ENCODE results near the gene SAMD14. TPM values are rescaled to one million over a fixed set of nuclear protein-coding genes. Genes with fewer than 3 reads are reported as not detected.

Gene SAMD14
- total RNA-seq, 1 donor from 2014 or later = 14.7 TPM

DNA sequence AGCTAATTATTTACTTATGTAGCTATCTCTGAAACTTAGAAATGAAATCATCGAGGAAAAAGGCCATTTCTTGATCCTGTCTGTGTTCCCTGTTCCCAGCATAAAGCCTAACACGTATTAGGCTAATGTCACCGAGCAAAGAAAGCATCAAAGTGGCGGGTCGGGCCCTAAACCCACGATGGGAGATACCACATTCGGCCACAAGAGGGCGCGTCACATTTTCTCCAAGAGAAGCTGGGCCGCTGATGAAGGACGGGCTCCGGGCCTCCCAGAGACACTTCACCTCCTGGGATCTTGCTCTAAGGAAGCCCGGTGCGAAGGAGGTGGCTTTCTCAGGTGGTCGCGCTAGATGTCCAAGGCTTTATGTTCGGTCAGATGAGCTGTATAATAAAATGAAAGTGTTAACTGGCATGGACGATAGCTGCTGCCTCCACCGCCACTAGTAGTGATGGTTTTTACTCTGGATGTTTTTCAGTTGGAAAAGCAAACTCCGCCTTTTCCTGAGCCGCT is 35.7 kb downstream of the SAMD14 start:
- peak; percentile 53 for DNase-seq (ENCODE audit: low read depth)
- TF ChIP-seq, protein P1, sequence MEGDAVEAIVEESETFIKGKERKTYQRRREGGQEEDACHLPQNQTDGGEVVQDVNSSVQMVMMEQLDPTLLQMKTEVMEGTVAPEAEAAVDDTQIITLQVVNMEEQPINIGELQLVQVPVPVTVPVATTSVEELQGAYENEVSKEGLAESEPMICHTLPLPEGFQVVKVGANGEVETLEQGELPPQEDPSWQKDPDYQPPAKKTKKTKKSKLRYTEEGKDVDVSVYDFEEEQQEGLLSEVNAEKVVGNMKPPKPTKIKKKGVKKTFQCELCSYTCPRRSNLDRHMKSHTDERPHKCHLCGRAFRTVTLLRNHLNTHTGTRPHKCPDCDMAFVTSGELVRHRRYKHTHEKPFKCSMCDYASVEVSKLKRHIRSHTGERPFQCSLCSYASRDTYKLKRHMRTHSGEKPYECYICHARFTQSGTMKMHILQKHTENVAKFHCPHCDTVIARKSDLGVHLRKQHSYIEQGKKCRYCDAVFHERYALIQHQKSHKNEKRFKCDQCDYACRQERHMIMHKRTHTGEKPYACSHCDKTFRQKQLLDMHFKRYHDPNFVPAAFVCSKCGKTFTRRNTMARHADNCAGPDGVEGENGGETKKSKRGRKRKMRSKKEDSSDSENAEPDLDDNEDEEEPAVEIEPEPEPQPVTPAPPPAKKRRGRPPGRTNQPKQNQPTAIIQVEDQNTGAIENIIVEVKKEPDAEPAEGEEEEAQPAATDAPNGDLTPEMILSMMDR (IDR thresholded peaks at IDR 0.05; ENCODE audit: insufficient read depth, low read length, poor library complexity, severe bottlenecking) = peak; percentile 86
- Histone ChIP-seq H3K4me3 (ENCODE audit: low read depth, low read length) (peak overlapping the region; percentile 87), H3K27me3 (ENCODE audit: control insufficient read depth, insufficient read depth, low read length) (no peaks in the 10 kb centered on the region), H3K36me3 (ENCODE audit: control insufficient read depth, insufficient read depth, low read length) (peaks cover 8% of the 10 kb centered on the region)

DNA sequence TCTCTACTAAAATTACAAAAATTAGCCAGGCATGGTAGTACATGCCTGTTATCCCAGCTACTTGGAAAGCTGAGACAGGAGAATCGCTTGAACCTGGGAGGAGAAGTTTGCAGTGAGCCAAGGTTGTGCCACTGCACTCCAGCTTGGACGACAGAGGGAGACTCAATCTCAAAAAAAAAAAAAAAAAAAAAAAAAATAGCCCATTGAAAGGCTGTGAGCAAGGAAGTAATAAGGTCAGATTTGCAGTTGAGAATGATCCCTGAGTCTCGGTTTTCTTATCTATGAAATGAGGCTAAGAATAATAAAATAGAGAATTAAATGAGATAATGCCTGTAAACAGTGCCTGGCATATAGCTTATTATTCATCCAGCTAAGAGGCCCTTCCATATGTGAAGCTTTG is 36.2 kb downstream of the SAMD14 start:
- H3K27me3 ChIP-seq (ENCODE audit: control insufficient read depth, insufficient read depth, low read length) = no peaks in the 10 kb centered on the region
- H3K36me3 ChIP-seq (ENCODE audit: control insufficient read depth, insufficient read depth, low read length) = peaks cover 8% of the 10 kb centered on the region
- H3K4me3 ChIP-seq (ENCODE audit: low read depth, low read length) = no peak overlapping the region
- DNase-seq (ENCODE audit: low read depth) = no peak
- TF ChIP-seq, protein P1 (IDR thresholded peaks at IDR 0.05; ENCODE audit: insufficient read depth, low read length, poor library complexity, severe bottlenecking) = no peak

DNA sequence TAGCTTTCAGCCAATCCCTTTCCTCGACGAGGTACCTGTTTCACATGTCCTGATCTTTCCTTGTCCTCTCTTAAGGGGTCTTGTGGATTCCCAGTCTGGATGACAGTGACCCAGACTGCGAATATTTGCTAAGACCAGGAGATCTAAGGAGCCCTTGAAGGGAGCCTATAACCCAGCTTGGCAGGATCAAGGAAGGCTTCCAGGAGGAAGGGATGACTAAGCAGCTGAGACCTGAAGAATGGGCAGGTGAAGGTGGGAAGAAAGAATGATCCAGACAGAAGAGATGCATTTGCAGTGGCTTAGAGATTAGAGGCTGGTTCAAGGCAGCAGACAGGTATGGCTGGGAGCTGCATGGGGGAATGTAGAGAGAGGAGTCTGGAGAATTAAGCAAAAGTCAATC is 36.7 kb downstream of the SAMD14 start:
- peaks cover 11% of the 10 kb centered on the region for H3K36me3 ChIP-seq (ENCODE audit: control insufficient read depth, insufficient read depth, low read length)
- H3K4me3 ChIP-seq (ENCODE audit: low read depth, low read length) = no peak overlapping the region
- DNase-seq (ENCODE audit: low read depth) = no peak
- H3K27me3 ChIP-seq (ENCODE audit: control insufficient read depth, insufficient read depth, low read length) = no peaks in the 10 kb centered on the region
- TF ChIP-seq, protein P1 (IDR thresholded peaks at IDR 0.05; ENCODE audit: insufficient read depth, low read length, poor library complexity, severe bottlenecking) = no peak

GRCh38 chr17:50091918-50092285 is 38.1 kb downstream of the SAMD14 start:
- Histone ChIP-seq H3K4me3 (ENCODE audit: low read depth, low read length) (no peak overlapping the region), H3K27me3 (ENCODE audit: control insufficient read depth, insufficient read depth, low read length) (no peaks in the 10 kb centered on the region), H3K36me3 (ENCODE audit: control insufficient read depth, insufficient read depth, low read length) (peaks cover 18% of the 10 kb centered on the region)
- no peak for DNase-seq (ENCODE audit: low read depth)
- TF ChIP-seq, protein P1 (IDR thresholded peaks at IDR 0.05; ENCODE audit: insufficient read depth, low read length, poor library complexity, severe bottlenecking) = no peak

GRCh38 chr17:50090971-50091917 is 38.7 kb downstream of the SAMD14 start:
- no peak for DNase-seq (ENCODE audit: low read depth)
- H3K36me3 ChIP-seq (ENCODE audit: control insufficient read depth, insufficient read depth, low read length) = peaks cover 18% of the 10 kb centered on the region
- no peak overlapping the region for H3K4me3 ChIP-seq (ENCODE audit: low read depth, low read length)
- TF ChIP-seq, protein P1 (IDR thresholded peaks at IDR 0.05; ENCODE audit: insufficient read depth, low read length, poor library complexity, severe bottlenecking) = no peak
- no peaks in the 10 kb centered on the region for H3K27me3 ChIP-seq (ENCODE audit: control insufficient read depth, insufficient read depth, low read length)
